GM19438 (cell line): ENCODE results near the gene MGMT.

Experiments used
- ATAC-seq: cut with Tn5 transposase; IDR thresholded peaks from one replicate; pipeline ENCODE4 v1.9.1; 2021; ENCODE audit warnings: low read depth; ENCODE audit not compliant: unreplicated experiment

The MGMT gene

GRCh38 chr10:129779126-129780111, 312.4 kb downstream of the MGMT start:
- no peak for ATAC-seq

GRCh38 chr10:129780198-129780597, 313.2 kb downstream of the MGMT start:
- no peak for ATAC-seq

DNA sequence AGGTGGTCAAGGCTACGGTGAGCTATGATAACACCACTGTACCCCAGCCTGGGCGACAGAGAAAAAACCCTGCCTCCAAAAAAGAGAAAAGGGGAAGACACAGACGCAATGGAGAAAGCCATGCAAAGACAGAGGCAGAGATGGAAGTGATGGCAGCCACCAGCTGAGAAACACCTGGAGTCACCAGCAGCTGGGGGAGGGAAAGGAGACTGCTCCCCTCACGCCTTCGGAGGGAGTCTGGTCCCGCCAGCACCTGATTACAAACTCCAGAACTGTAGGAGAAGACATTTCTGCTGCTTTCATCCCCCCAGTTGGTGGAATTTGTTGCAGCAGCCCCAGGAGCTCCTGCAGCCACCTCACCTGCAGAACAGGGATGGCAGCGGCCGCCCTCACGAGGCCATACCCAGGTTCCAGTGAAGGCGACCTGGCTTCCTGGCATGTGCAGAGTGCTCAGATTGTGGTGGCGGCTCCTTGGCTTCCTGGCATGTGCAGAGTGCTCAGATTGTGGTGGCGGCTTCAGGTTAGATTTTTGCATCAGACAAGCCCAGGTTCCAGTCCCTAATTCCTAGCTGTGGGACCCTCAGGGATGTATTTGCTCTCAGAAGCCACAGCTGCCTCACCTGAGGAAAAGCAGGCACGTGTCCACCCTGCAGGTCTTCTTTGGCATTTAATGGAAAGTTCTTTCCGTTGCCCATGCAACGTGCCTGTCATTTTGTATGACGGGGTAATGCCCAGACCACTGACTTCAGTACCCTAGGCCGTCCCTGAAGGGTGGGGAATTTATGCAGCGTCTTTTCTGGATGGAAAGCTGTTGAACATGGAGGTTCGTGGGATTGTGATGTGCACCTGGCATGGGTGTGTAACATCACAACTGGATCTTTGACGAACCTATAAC, 314.1 kb downstream of the MGMT start:
- ATAC-seq = no peak

GRCh38 chr10:129784291-129784690, 317.2 kb downstream of the MGMT start:
- no peak for ATAC-seq

DNA sequence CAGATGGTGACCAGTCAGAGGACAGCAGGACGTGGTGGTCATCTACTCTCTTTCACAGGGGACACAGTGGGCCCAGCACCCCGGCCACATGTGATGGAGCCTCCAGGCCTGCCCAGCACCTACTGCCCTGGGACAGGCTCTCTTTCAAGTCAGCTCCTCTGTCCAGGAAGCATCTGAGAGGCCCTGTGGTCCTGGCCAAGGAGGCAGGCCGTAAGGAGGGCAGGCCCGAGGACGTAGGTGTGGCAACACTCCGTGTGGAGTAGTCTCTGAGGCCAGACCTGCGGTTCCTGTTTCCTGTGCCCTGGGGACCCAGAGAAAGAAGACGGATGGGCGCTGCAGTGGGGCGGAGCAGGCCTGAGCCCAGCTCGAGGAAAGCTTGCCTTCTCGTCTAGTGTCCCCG, 317.9 kb downstream of the MGMT start:
- ATAC-seq = no peak

DNA sequence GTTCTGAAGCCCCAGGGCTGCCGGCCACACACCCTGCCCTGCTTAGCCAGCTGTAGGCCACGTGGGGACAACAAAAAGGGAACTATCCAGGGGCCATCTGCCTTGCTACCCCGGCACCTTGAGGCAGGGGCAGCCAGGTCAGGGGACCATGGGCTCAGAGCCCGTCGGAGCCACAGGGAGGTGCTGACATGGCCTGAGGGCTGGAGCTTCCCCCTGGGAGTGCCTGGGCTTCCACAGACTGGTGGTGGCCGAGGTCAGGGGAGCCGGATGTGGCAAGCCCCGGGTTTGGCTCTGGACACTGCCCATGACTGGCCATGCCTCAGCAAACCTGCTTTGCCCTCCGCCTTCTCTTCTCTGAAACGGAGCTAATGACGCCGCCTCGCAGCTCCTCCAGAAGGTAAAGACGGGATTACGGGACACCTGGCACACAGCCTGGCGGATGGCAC, 318.5 kb downstream of the MGMT start:
- no peak for ATAC-seq

DNA sequence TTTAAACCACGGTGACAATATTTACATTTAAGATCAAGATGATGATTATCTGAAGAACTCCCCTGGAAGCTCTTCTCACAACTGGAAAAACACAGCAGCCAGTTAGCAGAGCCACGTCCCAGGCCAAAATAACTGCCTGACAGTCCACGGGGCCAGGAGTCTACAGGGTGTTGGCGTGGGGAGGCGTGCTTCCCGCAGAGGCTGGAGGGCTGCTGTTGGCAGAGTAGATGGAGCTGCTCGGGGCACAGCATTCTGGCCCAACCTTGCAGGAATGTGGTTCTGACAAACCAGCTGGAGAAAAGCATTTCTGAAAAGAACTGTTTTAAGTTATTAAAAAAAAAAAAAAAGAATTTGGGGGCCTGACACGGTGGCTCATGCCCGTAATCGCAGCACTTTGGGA, 319.2 kb downstream of the MGMT start:
- no peak for ATAC-seq

DNA sequence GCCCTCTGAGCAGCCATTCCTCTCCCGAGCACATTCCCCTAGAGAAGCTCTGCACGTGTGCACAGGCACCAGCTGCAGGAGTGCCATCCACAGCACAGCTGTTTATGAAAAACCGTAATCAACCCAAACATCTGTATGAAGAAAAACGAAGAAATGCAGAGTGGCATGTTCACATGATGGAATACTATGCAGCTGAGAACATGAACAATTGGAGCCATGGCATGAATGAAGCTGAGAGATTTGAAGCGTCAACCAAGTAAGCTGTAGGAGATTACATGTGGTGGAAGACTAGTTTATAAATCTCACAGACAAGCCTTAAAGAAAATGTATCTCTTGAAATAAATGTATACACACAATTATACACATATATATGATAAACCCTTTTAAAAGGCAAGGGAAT, 320.5 kb downstream of the MGMT start:
- ATAC-seq = no peak

DNA sequence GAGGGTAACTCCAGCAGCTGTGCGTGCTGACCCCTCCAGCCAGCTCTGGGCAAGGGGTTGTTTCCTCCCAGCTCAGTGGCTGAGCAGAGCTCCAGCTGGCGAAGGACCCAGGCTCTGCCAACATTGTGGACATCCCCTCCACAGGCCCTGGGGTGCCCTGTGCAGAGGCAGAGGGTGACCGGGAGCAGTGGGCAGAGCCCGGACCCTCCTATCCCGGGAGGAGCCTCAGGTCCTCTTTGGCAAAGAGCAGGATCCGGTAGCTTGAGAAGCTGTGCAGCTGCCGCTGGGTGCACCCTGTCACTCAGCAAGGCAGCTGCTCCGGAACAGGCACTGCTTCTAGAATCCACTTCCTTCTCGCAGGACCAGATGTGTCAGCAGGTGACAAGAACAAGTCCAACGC, 321.2 kb downstream of the MGMT start:
- ATAC-seq = no peak

GRCh38 chr10:129790715-129791446, 323.8 kb downstream of the MGMT start:
- no peak for ATAC-seq

DNA sequence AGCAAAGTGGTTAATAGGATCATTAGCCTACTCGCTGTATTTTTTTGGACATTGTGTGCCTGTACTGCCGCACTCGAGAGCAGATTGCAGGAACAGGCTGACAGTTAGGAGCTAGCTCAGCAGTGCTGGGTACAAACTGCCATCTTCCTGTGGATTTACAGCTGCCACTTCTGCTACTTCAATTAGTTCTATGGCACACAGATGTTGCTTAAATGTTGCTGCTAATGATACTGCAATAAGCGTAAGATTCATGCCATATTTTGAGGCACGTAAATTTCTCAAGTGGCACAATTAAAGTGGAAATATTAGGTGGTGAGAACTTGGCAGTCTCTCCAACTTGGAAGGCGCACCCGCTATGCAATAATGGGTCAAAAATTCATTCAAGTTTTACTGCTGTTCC, 325.1 kb downstream of the MGMT start:
- ATAC-seq = no peak

- no peak for ATAC-seq
Observed at GRCh38 chr10:129792864-129793263, 325.8 kb downstream of the MGMT start.

DNA sequence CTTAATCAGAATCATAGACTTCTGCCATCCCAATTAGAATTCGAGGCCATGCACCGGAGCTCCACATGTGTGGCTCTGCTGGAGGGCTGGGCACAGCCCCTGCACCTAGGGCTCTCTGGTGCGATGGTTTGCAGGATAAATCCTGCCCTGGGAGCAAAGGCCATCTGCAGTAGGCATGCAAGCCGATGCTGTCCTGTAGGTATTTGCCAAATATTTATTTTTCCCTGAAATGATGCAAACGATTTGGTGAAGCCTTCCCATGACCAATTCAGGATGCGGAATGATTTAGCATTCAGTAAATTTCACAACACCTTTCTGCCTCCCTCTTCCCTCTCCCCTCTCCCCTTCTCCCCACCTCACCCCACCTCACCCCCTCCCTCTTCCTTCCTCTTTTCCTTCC, 326.4 kb downstream of the MGMT start:
- no peak for ATAC-seq

GRCh38 chr10:129793996-129794395, 327.0 kb downstream of the MGMT start:
- no peak for ATAC-seq

DNA sequence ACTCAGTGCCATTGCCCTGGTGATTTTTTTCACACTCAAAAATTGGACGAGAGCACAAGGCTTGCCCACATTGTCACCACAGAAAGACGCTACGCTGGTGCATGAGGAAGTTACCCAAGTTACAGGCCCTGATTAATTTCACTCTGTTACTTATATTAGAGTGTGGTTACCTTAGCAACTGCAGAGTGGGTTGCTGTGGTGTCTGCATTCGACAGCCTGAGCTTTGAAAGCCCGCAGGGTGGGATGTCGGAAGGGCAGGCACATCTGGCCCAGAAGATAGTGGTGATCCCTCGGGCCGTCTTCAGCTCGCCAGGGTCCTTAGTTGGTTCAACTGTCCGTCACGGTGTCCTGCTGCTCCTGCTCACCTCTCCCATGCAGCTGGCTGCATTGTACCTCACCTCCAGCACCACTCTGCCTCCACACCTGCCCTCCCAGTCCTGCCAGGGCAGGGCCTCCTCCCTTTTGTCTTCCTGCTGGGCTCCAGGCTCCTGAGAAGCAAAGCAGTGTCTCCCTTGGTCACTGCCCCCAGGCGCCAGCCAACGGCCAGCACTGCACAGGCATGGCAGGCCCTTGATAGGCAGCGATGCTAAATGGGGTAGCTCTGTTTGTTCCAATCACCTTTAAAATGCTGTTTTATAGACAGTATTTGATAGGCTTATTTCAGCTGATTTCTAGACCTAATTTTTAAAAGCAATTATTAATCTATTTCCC, 329.8 kb downstream of the MGMT start:
- no peak for ATAC-seq

- ATAC-seq = no peak
Observed at GRCh38 chr10:129799942-129800341, 332.9 kb downstream of the MGMT start.

GRCh38 chr10:129800796-129801340, 333.8 kb downstream of the MGMT start:
- no peak for ATAC-seq

GRCh38 chr10:129807211-129807610, 340.2 kb downstream of the MGMT start:
- no peak for ATAC-seq

- no peak for ATAC-seq
Observed at GRCh38 chr10:129808092-129808983, 341.3 kb downstream of the MGMT start.
